Smooth muscle cell (in vitro differentiated cells): Measurements from ENCODE around the gene DENND4A. TPM values are rescaled to one million over a fixed set of nuclear protein-coding genes. Genes with fewer than 3 reads are reported as not detected.

Experiments used
- DNase-seq: peaks from one replicate; lab custom pipeline; 2025; ENCODE audit not compliant: unreplicated experiment; lab: John Stamatoyannopoulos, UW
- H2AFZ ChIP-seq: fragments of 200-600 bp; sonication (generic); 2 replicates; pipeline ENCODE4 v1.6.0; 2016; ENCODE audit warnings: antibody characterized with exemption, low read depth, mild to moderate bottlenecking
- H3F3A ChIP-seq: fragments of 200-600 bp; sonication (generic); 2 replicates; pipeline ENCODE4 v1.6.0; 2017; ENCODE audit warnings: antibody characterized with exemption, low read depth
- H3K27ac ChIP-seq: fragments of 200-600 bp; sonication (generic); 2 replicates; pipeline ENCODE4 v1.5.1; 2016; ENCODE audit warnings: low read depth, mild to moderate bottlenecking
- H3K27me3 ChIP-seq: fragments of 200-600 bp; sonication (generic); 2 replicates; pipeline ENCODE4 v1.6.1; 2016; ENCODE audit warnings: low read depth, mild to moderate bottlenecking
- H3K36me3 ChIP-seq: fragments of 200-600 bp; sonication (generic); 2 replicates; pipeline ENCODE4 v1.5.1; 2016; ENCODE audit warnings: low read depth
- H3K4me1 ChIP-seq: fragments of 200-600 bp; sonication (generic); 2 replicates; pipeline ENCODE4 v1.5.1; 2016; ENCODE audit warnings: low read depth
- H3K4me2 ChIP-seq: fragments of 200-600 bp; sonication (generic); 2 replicates; pipeline ENCODE4 v1.6.0; 2016; ENCODE audit warnings: mild to moderate bottlenecking
- H3K4me3 ChIP-seq: fragments of 200-600 bp; sonication (generic); 2 replicates; pipeline ENCODE4 v1.5.1; 2016; ENCODE audit warnings: mild to moderate bottlenecking
- H3K79me2 ChIP-seq: fragments of 200-600 bp; sonication (generic); 2 replicates; pipeline ENCODE4 v1.6.0; 2016; ENCODE audit warnings: low read depth, mild to moderate bottlenecking
- H3K9ac ChIP-seq: fragments of 200-600 bp; sonication (generic); 2 replicates; pipeline ENCODE4 v1.6.0; 2016; ENCODE audit warnings: low read depth
- H3K9me3 ChIP-seq: fragments of 200-600 bp; sonication (generic); replicated peaks from 2 replicates; pipeline ENCODE4 v1.5.1; 2016; ENCODE audit warnings: low read depth
- H4K20me1 ChIP-seq: fragments of 200-600 bp; sonication (generic); 2 replicates; pipeline ENCODE4 v1.6.0; 2016; ENCODE audit warnings: low read depth
- WGBS: methylation state at CpG from one replicate; pipeline ENCODE4 v1.1.7; 2016; ENCODE audit warnings: low lambda C conversion rate; 5-methylcytosine and 5-hydroxymethylcytosine counted together
- polyA plus RNA-seq: library from polyadenylated mRNA; unstranded; fragments of >200 nt; fragmentation: Nextera tagmentation; extraction: Ambion mirVana; gene quantifications from 2 replicates; pipeline ENCODE4 v1.2.1, GENCODE V29; 2016
- total RNA-seq: library from RNA; depleted of rRNA; stranded (reverse); fragments of >200 nt; gene quantifications from 2 replicates; pipeline ENCODE4 v1.2.3, GENCODE V29; 2014
- TF ChIP-seq, protein P1 (sequence below): fragments of 200-600 bp; sonication (generic); IDR thresholded peaks from 2 replicates; pipeline ENCODE4 v1.5.1; 2017; ENCODE audit warnings: borderline replicate concordance, mild to moderate bottlenecking, antibody characterized with exemption; ENCODE audit not compliant: insufficient read depth, poor library complexity, severe bottlenecking

The DENND4A gene
- total and polyA plus RNA-seq, 2 experiments from 2014 or later = 3.4 to 16.5 TPM

DNA sequence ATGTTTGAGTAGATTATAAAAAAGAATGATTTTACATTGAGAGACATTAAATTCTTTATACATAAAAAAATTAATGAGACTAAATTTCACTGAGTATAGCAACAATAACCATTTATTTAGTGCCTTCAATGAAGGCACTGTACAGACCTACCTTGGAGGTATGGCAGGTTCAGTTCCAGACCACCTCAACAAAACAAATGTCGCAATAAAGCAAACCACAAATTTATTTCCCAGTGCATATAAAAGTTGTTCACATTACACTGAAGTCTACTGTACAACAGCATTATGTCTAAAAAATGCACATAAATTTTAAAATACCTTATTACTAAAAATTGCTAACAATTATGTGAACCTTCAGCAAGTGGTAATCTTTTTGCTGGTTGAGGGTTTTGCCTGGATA is 111.5 kb downstream of the DENND4A start:
- Histone ChIP-seq H3K9me3 (no peaks in the 10 kb centered on the region), H3K9ac (no peak overlapping the region), H3K4me2 (no peak overlapping the region), H3K27ac (no peak overlapping the region), H3K4me1 (no peaks in the 10 kb centered on the region), H4K20me1 (no peaks in the 10 kb centered on the region), H3F3A (no peaks in the 10 kb centered on the region), H3K27me3 (no peaks in the 10 kb centered on the region), H3K4me3 (no peak overlapping the region), H3K36me3 (no peaks in the 10 kb centered on the region), H2AFZ (no peak overlapping the region), H3K79me2 (no peaks in the 10 kb centered on the region)
- WGBS = 100% methylated on average over 1 of the region's 1 CpG
- TF ChIP-seq, protein P1, sequence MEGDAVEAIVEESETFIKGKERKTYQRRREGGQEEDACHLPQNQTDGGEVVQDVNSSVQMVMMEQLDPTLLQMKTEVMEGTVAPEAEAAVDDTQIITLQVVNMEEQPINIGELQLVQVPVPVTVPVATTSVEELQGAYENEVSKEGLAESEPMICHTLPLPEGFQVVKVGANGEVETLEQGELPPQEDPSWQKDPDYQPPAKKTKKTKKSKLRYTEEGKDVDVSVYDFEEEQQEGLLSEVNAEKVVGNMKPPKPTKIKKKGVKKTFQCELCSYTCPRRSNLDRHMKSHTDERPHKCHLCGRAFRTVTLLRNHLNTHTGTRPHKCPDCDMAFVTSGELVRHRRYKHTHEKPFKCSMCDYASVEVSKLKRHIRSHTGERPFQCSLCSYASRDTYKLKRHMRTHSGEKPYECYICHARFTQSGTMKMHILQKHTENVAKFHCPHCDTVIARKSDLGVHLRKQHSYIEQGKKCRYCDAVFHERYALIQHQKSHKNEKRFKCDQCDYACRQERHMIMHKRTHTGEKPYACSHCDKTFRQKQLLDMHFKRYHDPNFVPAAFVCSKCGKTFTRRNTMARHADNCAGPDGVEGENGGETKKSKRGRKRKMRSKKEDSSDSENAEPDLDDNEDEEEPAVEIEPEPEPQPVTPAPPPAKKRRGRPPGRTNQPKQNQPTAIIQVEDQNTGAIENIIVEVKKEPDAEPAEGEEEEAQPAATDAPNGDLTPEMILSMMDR = no peak
- no peak for DNase-seq

DNA sequence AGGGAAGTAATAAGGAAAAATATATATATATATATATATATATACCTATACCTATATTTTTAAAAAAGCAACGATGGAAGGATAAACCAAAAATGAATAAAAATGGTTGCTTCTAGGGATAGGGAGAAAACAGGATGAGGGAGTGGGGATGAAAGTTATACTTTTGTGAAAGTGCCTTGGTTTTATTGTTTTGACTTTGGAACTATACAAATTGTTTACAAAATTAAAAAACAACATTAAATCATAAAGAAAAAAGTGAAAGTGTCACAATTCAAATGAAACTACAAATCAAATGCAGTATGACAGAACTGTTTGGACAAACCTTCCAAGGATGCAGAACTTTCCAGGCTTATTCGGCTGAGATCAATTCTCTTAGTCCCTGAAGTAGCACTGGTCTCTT is 116.0 kb downstream of the DENND4A start:
- Histone ChIP-seq H3K9me3 (no peaks in the 10 kb centered on the region), H3F3A (no peaks in the 10 kb centered on the region), H3K9ac (no peak overlapping the region), H3K79me2 (no peaks in the 10 kb centered on the region), H3K4me3 (no peak overlapping the region), H3K4me1 (no peaks in the 10 kb centered on the region), H3K4me2 (no peak overlapping the region), H4K20me1 (no peaks in the 10 kb centered on the region), H3K36me3 (peaks cover 5% of the 10 kb centered on the region), H3K27ac (no peak overlapping the region), H3K27me3 (no peaks in the 10 kb centered on the region), H2AFZ (no peak overlapping the region)
- DNase-seq = no peak
- 98% methylated on average over 2 of the region's 2 CpGs for WGBS
- TF ChIP-seq, protein P1 = no peak

DNA sequence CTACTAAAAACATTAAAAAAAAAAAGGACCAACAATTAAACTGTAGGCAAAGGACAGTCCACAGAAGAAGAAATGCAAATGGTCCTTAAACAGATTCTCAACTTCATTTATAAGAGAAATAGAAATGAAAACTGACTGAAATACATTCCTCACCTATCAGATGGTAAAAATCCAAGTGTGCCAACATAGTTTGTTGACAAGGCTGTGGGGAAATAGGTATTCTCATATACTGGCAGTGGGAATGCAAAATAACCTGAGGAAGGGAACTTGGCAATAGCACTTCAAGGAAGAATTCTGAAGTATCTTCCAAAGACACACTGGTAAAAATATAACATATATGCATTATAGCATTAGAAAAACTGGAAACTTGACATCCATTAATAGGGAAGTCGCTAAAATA is 116.5 kb downstream of the DENND4A start:
- no peak overlapping the region for H3K9ac ChIP-seq
- H3K4me1 ChIP-seq = no peaks in the 10 kb centered on the region
- H3F3A ChIP-seq = no peaks in the 10 kb centered on the region
- H4K20me1 ChIP-seq = no peaks in the 10 kb centered on the region
- no peaks in the 10 kb centered on the region for H3K27me3 ChIP-seq
- 66% methylated on average over 1 of the region's 1 CpG for WGBS
- H2AFZ ChIP-seq = no peak overlapping the region
- H3K4me2 ChIP-seq = no peak overlapping the region
- no peak overlapping the region for H3K27ac ChIP-seq
- no peaks in the 10 kb centered on the region for H3K9me3 ChIP-seq
- H3K36me3 ChIP-seq = peaks cover 11% of the 10 kb centered on the region
- H3K4me3 ChIP-seq = no peak overlapping the region
- DNase-seq = no peak
- no peaks in the 10 kb centered on the region for H3K79me2 ChIP-seq
- TF ChIP-seq, protein P1 = no peak

DNA sequence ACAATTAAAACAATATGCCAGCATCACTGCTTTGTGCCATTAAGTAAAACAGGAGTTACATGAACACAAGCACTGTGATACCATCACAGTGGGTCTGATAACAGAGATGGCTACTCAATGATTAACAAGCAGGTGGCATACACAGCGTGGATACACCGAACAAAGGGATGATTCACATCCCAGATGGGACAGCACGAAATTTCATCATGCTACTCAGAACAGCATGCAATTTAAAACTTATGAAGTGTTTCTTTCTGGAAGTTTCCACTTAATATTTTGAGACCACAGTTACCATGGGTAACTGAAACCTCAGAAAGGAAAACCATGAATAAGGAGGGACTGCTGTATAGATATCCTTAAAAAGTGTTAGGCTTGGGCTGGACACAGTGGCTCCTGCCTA is 125.8 kb downstream of the DENND4A start:
- H3K27ac ChIP-seq = no peak overlapping the region
- no peaks in the 10 kb centered on the region for H4K20me1 ChIP-seq
- H3K79me2 ChIP-seq = no peaks in the 10 kb centered on the region
- TF ChIP-seq, protein P1 = no peak
- WGBS = 88% methylated on average over 3 of the region's 3 CpGs
- no peak overlapping the region for H2AFZ ChIP-seq
- no peaks in the 10 kb centered on the region for H3K9me3 ChIP-seq
- no peak overlapping the region for H3K4me2 ChIP-seq
- H3K4me1 ChIP-seq = no peaks in the 10 kb centered on the region
- no peaks in the 10 kb centered on the region for H3F3A ChIP-seq
- no peak for DNase-seq
- H3K4me3 ChIP-seq = no peak overlapping the region
- no peak overlapping the region for H3K9ac ChIP-seq
- H3K27me3 ChIP-seq = no peaks in the 10 kb centered on the region
- H3K36me3 ChIP-seq = peaks cover 15% of the 10 kb centered on the region
